NCI-H2029 treated with DMSO at 0.1 percent for 48 hours (cell line): ENCODE measurements around the gene NRG2.

Experiments used
- DNase-seq: peaks from one replicate; lab custom pipeline; 2025; lab: John Stamatoyannopoulos, UW

Gene NRG2

DNA sequence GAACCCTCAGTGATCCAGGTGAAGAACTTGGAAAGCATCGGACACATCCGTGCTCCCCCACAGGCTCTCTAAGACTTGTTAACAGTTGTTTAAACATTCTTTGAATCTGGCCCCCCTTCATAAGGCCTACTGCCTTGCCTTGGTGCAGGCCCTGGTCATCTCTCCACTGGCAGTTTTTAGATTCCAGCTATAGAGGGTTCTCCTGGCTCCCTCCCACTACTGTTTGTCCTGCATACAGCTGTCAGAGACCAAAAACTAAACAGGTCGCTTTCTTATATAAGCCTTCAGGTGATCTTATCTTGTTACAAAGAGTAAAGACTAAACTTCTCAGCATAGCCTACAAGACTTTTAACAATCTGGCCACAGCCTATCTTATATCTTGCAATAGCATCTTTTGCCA, 32.3 kb downstream of the NRG2 start:
- DNase-seq: no peak

DNA sequence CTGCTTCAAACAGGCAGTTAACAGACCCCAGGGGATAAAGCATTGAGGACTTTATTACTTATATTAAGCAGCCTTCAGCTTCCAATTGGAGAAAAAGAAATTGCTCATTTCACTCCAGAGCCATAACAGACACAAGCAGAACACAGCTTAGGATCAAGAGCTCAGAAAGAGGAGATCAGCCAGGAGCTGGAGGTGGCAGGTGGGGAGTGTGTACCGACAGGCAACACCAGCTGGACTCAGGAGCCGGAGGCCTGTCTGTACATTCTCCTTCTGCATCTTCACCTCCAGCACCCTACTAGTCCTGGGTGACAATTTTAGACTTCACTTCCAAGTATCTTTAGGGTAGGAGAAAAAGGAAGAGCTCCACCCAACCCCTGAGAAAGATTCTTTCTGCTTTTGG, 35.8 kb downstream of the NRG2 start:
- DNase-seq: no peak

DNA sequence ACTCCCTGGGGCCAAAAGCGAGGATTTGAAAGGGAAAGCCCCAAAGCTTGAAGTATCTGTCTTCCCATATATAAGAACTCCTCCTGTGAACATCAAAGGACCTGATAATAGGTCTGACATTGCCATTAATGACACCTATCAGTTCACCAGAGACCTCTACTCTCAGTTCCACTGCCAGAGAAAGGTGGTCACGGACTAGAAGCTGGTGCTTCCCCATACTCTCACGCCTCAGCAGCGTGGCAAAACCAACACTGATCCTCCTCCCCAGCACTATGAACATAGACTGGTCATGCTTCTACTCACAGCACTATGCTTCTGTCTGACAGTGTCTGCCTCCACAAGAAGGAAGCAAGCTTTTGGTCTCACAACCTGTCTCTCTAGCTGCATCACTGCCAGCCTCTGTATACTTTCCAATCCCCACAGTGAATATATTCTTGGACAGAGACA, 37.9 kb downstream of the NRG2 start:
- DNase-seq: no peak

DNA sequence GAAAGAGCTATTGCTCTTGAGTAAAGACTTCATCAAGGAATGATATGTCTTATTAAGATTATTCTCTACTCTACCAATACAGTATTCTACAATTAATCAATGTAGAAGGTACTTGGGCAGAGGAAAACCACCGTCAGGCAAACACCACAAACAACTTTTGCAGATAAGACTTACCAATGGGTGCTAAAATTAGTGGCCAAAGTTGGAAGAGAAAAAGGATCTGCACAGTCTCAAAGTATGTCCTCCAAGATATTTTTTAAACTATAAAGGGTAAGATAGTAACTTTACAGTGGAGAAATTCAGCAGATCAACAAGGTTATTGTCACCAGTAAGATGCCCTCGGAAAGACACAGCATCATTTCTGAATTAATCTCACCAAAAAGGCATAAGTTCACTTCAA, 38.9 kb downstream of the NRG2 start:
- no peak for DNase-seq

DNA sequence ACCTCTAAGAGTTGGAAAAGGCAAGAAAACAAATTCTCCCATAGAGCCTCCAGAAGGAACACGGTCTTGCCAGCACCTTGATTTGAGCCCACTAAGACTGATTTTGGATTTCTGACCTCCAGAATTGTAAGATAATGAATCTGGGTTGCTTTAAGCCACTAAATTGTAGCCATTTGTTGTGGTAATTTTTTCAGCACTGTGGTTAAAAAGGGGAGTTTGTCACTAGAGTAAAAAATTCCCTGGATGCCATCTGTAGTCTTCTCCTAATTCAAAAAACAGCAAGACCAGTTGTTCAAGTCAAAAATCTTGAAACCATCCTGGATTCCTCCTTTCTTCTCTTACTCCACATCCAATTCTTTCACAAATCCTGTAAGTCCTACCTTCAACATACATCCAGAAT, 39.6 kb downstream of the NRG2 start:
- no peak for DNase-seq

DNA sequence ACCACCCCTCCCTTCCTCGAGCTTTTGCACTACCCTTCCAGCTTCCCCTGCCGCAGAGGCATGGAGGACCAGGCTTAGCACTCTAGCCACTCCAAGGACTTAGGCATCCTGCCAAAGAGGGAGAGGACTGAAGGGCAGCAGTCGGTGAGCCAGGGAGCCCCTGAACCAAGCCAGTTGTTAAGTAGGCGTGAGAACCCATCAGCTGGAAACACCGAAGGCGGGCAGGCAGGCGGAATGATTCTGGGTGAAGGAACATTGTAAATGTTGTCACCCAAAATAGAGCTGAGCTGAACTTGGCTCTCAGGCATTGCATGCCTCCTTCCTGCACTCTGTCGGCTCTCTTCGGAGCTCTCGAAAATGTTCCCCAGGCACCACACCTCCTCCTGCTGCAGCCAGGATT, 42.8 kb downstream of the NRG2 start:
- DNase-seq: peak; percentile 29

DNA sequence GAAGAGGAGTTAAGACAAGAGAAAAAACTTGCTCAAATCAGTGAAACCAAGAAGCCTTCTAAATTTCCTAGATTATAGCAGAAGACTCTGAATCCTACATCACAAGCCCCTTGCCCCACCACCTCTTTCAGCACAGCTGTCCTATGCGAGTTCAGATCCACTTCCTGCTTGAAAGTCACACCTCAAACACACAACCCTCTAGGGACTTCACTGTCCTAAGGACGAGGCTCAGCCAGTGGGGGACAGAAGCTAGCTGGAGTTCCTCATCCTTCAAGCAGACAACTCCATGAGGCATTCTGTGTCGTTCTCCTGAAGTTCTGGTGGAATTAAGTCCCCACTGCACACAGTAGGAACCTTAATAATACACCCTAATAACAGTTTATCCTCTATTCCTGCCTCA, 44.3 kb downstream of the NRG2 start:
- no peak for DNase-seq

DNA sequence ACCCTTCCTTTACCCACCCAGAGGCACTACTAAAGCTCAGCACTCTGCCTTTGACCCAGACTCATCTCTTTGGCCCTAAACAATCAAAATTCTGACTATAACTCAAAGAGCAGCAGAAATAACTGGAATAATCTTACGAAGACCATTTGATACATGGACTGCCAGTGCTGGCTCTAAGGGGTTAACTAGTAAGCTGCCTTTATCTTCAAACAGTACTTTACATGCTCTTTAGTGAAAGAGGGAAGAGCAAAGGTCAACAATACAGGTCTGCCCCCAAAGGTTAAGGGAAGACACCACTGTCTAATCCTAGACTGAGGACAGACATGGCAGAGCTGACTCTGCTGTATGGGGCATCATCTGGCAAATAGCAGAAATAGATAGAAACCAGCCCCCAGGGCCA, 45.8 kb downstream of the NRG2 start:
- no peak for DNase-seq

DNA sequence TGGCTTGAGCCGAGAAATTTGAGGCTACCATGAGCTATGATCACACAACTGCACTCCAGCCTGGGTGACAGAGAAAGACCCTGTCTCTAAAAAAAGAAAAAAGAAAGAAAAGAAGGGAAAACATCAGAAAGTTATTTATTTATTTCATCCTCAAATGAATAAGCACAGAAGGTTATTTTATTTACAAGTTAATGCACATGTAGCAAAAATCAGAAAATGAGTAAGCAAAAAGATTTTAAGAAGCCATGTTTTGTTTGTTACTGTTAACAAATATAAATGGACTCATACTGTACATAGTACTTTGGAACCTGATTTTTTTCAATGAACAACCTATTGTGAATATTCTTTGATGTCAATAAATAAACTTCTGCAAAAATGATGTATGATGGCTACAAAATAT, 47.2 kb downstream of the NRG2 start:
- DNase-seq: no peak

DNA sequence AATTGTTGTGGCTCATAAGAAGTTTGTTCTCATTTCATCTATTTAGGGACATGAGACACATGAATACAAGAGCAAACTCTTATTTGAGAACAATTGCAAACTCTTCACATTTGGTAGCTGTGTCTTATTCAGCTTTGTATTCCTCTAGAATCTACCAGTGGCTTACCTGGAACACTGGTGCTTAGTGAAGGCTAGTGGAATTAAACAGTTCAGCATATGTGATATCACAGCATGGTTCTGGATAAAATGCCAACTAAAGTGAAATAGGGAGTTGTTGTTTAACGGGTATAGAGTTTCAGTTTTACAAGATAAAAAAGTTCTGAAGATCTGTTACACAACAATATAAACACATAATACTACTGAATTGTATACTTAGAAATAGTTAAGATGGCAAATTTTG, 48.9 kb downstream of the NRG2 start:
- DNase-seq: no peak

DNA sequence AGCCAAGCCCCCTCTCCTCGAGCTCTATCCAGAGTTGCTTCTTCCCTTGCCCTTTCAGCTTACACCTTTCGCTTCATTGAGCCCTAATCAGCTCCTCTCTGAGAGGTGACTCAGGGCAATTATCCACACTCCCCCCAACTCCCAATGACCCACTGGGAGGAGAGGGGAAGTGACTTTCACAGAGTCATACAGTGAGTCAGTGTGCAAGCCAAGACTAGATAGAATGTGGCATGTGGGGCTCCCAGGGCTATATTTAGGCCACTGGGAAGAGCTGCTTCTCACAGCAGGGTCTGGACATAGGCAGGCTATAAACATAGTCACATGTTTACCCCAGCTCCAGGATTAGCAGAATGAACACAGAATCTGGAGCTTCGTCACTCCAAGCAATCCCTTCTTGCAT, 57.4 kb downstream of the NRG2 start:
- DNase-seq: no peak

DNA sequence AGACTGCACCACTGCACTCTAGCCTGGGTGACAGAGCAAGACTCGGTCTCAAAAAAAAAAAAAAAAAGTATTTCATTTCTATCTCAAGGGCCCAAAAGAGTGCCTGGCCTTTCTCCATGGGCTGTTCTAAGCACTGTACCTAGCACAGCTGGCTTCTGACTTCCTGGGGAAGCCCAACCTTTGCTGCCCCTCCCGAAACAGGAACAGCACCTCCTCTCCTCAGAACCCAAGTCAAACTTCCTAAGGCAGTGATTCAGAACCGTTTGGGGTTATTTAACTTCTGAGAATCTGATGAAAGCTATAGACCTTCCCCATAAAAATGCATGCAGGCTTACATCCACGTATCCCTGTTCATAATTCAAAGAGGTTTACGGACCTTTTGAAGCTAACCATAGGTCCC, 57.8 kb downstream of the NRG2 start:
- no peak for DNase-seq

DNA sequence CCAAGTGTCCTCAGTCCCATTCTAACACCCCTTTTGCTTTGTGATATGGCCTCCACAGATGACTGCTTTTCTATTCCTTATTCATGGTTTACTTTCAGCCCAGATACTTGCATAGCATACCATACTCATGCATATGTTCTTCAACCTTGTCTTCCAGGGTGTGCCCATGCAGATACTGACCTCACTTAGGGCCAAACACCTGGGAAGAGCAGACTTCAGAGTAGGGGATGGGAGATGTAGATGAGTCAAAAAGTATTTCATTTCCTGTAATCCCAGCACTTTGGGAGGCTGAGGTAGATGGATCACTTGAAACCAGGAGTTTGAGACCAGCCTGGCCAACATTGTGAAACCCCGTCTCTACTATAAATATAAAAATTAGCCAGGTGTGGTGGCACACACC, 58.3 kb downstream of the NRG2 start:
- no peak for DNase-seq

DNA sequence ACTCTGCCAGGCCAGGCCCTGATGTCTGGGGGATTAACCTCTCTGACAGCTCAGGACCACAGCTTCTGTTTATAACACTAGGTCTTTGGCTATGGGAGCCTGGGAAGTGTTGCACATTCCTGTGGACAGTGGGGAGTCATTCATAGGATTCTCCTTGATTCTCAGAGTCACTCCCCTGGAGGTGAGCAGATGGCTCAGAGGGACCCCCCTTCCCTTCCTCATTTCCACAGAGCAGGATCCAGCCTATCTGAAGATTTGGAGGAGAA, 60.2 kb downstream of the NRG2 start:
- no peak for DNase-seq

DNA sequence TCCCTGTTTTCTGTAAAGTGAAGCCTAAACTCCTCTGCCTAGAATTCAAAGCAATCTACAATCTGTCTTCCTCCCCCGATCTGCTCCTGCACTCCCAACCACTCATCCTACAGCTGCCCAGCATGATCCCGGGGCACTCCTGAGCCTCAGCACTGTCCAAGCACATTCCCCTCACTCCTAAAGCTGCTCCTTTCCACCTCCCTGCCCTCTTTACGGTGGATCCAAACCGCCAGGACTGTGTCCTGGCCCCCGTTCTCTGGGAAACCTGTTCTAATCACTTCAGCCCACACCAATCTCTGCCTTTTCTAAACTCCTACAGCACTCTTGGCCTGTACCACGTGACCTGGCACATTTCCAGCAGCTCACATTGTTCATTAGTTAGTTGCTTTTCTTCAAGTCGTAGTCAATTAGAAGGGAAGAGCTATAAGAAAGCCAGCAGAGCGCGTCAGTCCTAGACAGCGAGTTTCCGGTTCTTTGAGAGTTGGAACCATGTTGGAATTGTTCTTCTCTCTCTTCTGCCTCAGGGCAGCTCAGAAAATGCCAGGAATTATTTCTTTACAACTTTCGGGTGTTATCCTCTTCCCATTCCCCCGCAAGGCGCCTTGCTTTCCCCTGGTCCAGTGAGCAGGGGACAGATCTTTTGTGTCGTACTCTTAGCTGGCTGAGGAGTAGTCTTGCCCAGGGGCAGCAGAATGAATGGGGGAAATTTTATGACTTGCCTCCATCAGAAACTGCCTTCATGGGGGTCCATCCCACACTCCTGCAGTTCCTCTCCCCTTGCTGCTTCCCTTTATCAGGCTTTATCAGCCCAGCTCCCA, 60.7 kb downstream of the NRG2 start:
- no peak for DNase-seq

DNA sequence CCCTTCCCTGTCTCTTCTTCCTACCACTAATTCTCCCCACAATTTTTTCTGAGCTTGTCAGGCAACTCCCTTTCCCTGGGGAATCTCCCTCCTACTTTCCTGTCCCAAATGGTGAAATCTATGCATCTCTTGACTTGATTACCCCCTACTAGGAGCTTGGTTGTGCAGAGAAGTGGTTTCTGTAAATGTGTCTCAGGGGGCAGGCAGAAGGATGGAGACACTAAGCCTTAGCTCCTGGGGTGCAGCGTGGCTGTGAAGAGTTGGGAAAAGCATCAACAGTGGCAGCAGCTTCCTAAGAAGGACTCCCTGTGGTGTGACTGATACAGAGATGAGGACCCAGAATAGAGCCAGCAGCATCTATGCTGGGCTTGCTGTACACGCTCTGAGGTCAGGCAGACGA, 62.3 kb downstream of the NRG2 start:
- DNase-seq: no peak

DNA sequence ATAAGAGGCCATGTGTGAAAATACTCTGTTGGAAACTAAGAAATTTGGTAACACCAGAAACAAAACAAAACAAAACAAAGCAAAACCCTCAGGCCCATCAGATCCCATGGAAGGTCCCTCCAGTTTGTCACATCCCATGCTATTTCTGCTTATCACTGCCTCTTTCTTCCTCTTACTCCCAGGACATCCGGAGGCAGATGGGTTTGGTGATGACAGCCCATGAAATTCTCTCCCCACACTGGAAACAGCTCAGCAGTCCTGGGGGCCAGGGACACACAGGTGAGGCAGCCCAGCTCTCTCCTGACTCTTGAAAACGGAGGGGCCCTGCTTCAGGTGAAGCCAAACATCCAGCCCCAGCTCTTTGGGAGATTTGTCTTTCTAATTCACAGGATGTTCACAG, 63.2 kb downstream of the NRG2 start:
- DNase-seq: no peak

DNA sequence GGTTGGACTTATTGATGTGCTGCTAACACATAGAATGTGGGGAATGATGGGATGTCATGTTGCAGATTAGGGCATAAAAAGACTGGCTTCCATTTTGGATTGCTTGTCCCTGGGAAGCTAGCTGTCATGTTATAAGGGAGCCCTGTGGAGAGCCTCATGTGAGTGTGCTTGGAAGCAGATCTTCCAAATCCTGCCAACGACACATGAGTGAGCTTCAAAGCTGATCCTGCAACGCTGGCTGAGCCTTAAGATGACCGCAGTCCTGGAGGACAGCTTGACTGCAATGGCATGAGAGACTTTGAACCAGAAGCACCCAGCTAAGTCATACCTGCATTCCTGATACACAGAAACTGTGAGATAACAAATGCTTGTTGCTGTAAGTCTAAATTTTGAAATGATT, 63.6 kb downstream of the NRG2 start:
- no peak for DNase-seq

DNA sequence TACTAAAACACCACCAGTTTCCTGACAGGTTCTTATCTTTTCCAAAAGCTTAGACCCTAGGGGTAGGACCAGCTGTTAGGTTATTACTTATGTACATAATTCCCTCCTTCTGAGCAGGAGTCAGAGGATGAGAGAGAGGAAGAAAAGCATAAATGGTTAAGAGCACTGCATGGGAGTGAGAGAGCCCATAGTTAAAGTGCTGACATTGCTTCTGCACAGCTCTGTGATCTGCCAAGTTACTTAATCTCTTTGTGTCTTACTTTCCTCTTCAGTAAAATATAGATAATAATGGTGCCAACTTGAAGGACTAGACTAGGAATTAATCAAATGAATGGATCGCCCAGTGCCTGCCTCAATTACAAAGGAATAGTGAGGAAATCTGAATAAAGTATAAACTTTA, 66.4 kb downstream of the NRG2 start:
- no peak for DNase-seq

DNA sequence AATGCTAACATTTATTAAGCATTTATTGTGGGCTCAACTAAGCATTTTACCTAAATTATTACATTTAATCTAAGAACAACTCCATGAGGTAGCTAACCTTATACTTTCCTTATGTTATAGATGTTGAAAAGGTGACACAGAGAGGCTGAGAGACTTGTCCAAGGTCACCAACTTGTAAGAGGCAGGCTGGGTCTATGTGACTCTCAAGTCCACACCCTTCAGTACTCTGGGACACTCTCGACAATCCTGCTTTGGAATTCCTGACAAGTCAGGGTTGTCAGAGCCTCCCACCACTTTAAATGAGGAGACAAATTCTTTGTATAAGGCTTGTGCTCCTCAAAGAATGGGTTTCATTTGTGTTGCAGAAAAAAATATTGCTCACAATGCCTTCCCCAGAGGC, 67.2 kb downstream of the NRG2 start:
- no peak for DNase-seq

DNA sequence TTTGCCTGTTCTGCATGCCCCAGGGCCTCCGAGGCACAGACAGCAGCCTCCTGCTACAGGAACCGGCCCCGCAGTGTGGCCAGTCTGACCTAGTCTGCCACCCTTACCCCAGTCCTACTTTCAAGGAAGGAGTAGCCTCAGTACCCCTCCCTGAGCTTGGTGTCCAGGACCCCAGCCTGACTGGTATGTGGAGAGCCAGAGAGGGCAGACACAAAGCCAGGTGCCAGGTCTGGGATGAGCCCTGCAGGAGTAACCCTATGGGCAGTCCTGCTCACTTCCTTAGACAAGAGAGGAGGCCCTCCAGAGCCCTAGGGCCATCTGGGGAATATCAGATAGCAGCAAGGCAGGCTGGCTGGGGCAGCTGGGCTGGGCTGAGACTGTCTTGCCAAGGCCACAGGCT, 67.8 kb downstream of the NRG2 start:
- no peak for DNase-seq

DNA sequence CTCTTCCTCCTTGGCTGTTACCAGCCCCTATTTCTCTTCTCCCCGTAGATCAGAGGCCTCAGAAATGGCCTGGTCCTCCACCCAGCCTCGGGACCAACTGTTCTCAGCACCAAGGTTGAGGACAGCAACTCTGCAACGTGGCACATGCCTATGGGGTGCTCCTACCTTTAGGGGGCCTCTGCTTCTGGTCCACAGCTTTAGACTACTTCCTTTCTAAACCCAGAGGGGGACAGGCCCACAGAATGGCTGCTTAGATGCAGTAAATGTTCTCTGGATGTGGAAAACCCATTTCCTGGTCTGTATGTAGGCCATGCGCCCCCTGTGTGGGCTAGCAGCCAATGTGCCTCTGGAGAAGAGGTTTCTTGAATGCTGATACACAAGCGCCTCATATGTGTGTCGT, 68.4 kb downstream of the NRG2 start:
- DNase-seq: no peak

DNA sequence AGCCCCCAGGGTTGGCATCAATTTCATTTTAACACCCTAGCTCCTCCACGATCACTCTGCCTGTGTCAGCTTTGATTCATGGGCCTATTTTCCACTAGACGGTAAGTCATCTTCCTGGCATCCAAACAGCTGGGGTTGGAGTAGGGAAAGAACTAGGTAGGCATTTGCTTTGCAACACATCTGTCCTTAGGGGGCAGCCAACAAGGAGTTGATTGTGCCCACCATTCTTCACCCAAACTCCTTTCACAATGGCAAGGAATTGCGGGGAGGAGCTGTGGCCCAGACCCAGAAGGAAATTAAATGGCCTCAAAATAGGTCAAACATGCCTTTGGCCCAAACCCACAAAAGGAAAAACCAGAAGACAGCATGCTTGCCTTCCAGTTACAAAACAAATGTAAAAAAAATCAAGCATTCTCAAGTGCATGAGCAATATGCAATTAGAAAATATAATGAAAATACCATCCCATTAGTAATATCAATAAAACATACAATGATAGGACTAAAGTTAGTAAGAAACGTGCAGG, 71.8 kb downstream of the NRG2 start:
- DNase-seq: no peak

DNA sequence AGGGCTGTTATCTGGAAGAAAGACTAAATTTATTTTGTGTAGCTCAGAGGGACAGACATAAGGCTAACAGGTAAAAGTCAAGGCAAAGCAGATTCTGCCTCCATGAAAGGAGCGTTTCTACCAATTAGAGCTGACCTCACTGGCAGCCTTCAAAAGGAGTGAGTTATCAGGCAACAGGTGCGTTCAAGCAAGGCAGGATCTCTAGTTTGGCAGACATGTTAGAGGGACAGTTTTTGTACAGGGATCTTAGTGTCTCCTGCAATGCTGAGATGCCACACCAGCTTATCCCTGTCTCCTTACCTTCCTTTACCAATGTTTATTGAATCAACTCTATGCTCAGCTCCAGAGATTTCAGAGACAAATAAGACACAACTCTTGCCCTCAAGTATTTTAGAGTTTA, 73.8 kb downstream of the NRG2 start:
- DNase-seq: no peak
